Heart right ventricle (tissue), 16 donors: ENCODE data around the gene LDLRAD4. TPM values are rescaled to one million over a fixed set of nuclear protein-coding genes. Genes with fewer than 3 reads are reported as not detected.

Experiments
- ATAC-seq, 8 donors: fragments of 200-7000 bp; cut with Tn5 transposase; one replicate each; pipeline ENCODE4 v1.9.1; 2020; ENCODE audit warnings: mild to moderate bottlenecking in 8 of 8, moderate library complexity in 8 of 8, moderate number of reproducible peaks in 1 of 8
- DNase-seq, 2 donors: peaks; one replicate each; pipeline ENCODE4 v3.0.0-alpha.2; 2020
- H3K27ac ChIP-seq, 10 donors: fragments of 200-600 bp; sonication (generic) in 2 of 10; one replicate each; pipeline versions ENCODE4 v1.5.0 to v1.8.0; 2020 to 2022; ENCODE audit warnings: mild to moderate bottlenecking in 3 of 10
- H3K27me3 ChIP-seq, 7 donors: fragments of 200-600 bp; one replicate each; pipeline ENCODE4 v1.8.0; 2021 to 2022; ENCODE audit warnings: mild to moderate bottlenecking in 2 of 7
- H3K36me3 ChIP-seq, 9 donors: fragments of 200-600 bp; sonication (generic) in 1 of 9; one replicate each; pipeline versions ENCODE4 v1.5.0 to v1.8.0; 2020 to 2022; ENCODE audit warnings: mild to moderate bottlenecking in 2 of 9
- H3K4me1 ChIP-seq, 9 donors: fragments of 200-600 bp; sonication (generic) in 1 of 9; one replicate each; pipeline versions ENCODE4 v1.5.0 to v1.8.0; 2020 to 2022; ENCODE audit warnings: mild to moderate bottlenecking in 4 of 9
- H3K4me3 ChIP-seq, 10 donors: fragments of 200-600 bp; sonication (generic) in 2 of 10; one replicate each; pipeline versions ENCODE4 v1.5.0 to v1.8.0; 2020 to 2022; ENCODE audit warnings: mild to moderate bottlenecking in 7 of 10, moderate library complexity in 2 of 10
- H3K9me3 ChIP-seq, 11 donors: fragments of 200-600 bp in 10 of 11; sonication (generic) in 2 of 11; one replicate each; pipeline versions ENCODE4 v1.5.0 to v1.8.0; 2013 to 2022; ENCODE audit warnings: mild to moderate bottlenecking in 2 of 11, control low read depth in 1 of 11, moderate library complexity in 1 of 11
- CTCF ChIP-seq, 9 donors: fragments of 200-600 bp; sonication (generic) in 2 of 9; IDR thresholded peaks; one replicate each; pipeline versions ENCODE4 v1.5.0 to v1.8.0; 2021 to 2022; ENCODE audit warnings: antibody characterized with exemption in 9 of 9, mild to moderate bottlenecking in 5 of 9, moderate library complexity in 1 of 9
- WGBS, 2 donors: extraction: QIAGEN DNeasy Blood & Tissue Kit; methylation state at CpG; one replicate each; pipeline ENCODE4 v1.1.7; 2013; ENCODE audit warnings: inconsistent platforms in 1 of 2; 5-methylcytosine and 5-hydroxymethylcytosine counted together
- intact Hi-C, 10 donors: fragments of 100-400 bp; cut with DNase I; formaldehyde crosslinking; loops; one replicate each; pipeline versions ENCODE4 v1.11.1 to v1.14.2; 2022
- polyA plus RNA-seq, 2 donors: library from polyadenylated mRNA; stranded (reverse); fragments of 200-250 nt; gene quantifications; one replicate each; pipeline ENCODE4 v1.2.3, GENCODE V29; 2013
- total RNA-seq, 10 donors: library from RNA; stranded (reverse); fragmentation: NEBNext Ultra II Directional in 3 of 10; extraction: Animal tissue kit (Norgen Biotek cat#: 25700) in 3 of 10; gene quantifications; one replicate each; pipeline versions ENCODE4 v1.2.1 to v1.2.4, GENCODE V29; 2021 to 2023
- donor health status: Arrhythmogenic right ventricular cardiomyopathy.
- donor health status: ischemic (EF 13 %, LVEDD 7.1; RV severe dilation, severe dysfunction).
- donor health status: healthy with polysubstance abuse.
- donor health status: DM: no; HTN: yes; CAD: no.
- donor health status: DM: no; HTN: no; CAD: no.
- donor health status: ischemic (EF 25% LVEDD 6.9; RV normal size, moderate dysfunction).
- donor health status: ischemic (EF 25% LVEDD 5.7; RV mildly dilated, moderate dysfunction).
- donor health status: healthy.
- donor health status: DM: yes; HTN: yes; CAD: no.
- donor health status: Ischemic cardiomyopathy.
- donor health status: ischemic (EF 35%, LVEDD 5.7; RV mildly dilated, moderate dysfunction).
- donor health status: nonischemic (EF 11% LVEDD 7.7; RV severe dilation, severe dysfunction).
- donor health status: DM: yes; HTN: yes; CAD: no.
- donor health status: PGD.
- donor health status: ischemic (EF 29% LVEDD 5.4; RV normal size, mild dysfunction).
- donor health status: nonischemic (EF 23%, LVEDD 6.1; RV moderate dilation, normal function).

The LDLRAD4 gene
- total and polyA plus RNA-seq, 12 donors, result 5.4 to 74.6 (median 34.6) TPM

DNA sequence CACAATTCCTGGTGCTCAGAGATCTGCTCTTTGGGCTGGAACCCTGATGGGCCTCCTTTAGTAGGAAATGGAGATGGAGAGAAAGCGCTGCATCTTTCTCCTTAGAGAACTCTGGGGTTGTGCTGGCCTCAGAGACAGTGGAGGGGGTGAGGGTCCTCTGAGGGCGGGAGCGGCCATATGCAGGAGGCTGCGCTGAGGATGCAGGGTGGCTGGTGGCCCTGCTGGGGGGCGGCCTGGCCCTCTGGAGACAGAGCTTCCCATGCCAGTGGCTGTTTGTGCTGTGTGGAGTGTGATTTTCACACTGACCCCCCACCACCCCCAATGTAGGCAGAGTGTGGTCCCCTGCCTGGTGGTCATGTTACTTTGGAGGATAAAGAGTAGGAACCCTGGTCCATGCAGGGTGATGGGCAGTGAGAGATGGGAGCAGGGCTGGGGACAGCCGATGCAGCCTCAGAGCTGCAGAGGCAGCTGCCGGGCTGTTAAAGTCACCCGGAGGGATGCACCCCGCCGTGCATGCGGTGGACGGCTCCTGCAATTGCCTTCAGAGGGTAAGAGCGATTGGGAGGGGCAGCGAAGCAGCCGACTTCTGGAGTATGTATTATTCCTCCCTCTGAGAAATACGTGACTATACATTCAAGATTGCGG is 313.2 kb downstream of the LDLRAD4 start:
- H3K36me3 ChIP-seq, result peaks cover 0 to 4% (median 0%) of the 10 kb centered on the region in 9 donors
- no peak for TF ChIP-seq CTCF (IDR thresholded peaks at IDR 0.05)
- no peak overlapping the region for H3K4me3 ChIP-seq
- H3K27ac ChIP-seq, result no peak overlapping the region
- H3K27me3 ChIP-seq, result no peaks in the 10 kb centered on the region
- ATAC-seq (peak in 1 of 8 donors; percentile 38), DNase-seq (no peak)
- intact Hi-C loops, result loop anchor here (1.0 to 5.0 kb wide), 4 partner anchors 315 to 320 kb away; partner anchors contain the start of gene LDLRAD4 (in 5 of the 10)
- WGBS, 2 donors, result 92 to 93% methylated on average over 17 of the region's 17 CpGs
- peaks cover 0 to 19% (median 13%) of the 10 kb centered on the region in 9 donors for H3K4me1 ChIP-seq
- H3K9me3 ChIP-seq, result no peaks in the 10 kb centered on the region

- intact Hi-C loops, result loop anchor here in 6 of 10 donors (5.0 kb wide), 2 partner anchors 315 to 320 kb away; partner anchors contain the start of gene LDLRAD4 (in 5 of the 6)
- H3K9me3 ChIP-seq, result no peaks in the 10 kb centered on the region
- H3K36me3 ChIP-seq, result peaks cover 0 to 4% (median 0%) of the 10 kb centered on the region in 9 donors
- H3K27me3 ChIP-seq, result no peaks in the 10 kb centered on the region
- 84 to 85% methylated on average over 14 of the region's 14 CpGs for WGBS, 2 donors
- no peak for DNase-seq
- H3K27ac ChIP-seq, result no peak overlapping the region
- TF ChIP-seq CTCF (IDR thresholded peaks at IDR 0.05), result no peak
- peaks cover 0 to 19% (median 13%) of the 10 kb centered on the region in 9 donors for H3K4me1 ChIP-seq
- peak in 2 of 8 donors; percentile 16 to 38 for ATAC-seq
- no peak overlapping the region for H3K4me3 ChIP-seq
Observed at GRCh38 chr18:13532406-13533075, 314.0 kb downstream of the LDLRAD4 start.

DNA sequence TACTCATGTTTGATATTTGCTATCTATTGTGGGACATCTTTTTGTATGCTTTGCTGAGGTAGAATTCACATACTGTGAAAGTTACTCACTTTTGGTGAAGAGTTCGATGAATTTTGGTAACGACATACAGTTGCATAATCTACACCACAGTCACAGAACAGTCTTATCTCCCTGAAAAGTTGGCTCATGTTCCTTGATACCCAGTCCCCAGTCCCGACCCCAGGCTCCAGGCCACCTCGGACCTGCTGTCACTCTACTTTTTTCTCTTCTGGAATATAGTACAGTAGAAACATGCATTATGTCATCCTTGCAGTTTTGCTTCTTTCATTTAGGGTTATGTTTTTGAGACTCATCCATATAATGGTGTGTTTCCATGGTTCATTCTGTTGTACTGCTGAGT is 316.1 kb downstream of the LDLRAD4 start:
- ATAC-seq (no peak), DNase-seq (no peak)
- no peaks in the 10 kb centered on the region for H3K27me3 ChIP-seq
- no peaks in the 10 kb centered on the region for H3K9me3 ChIP-seq
- H3K4me1 ChIP-seq, result peaks cover under 1 to 33% (median 24%) of the 10 kb centered on the region in 9 donors
- no peak overlapping the region for H3K27ac ChIP-seq
- no peaks in the 10 kb centered on the region for H3K36me3 ChIP-seq
- intact Hi-C loops, result loop anchor here in 6 of 10 donors (5.0 kb wide), 2 partner anchors 317 to 322 kb away; partner anchors contain the start of gene LDLRAD4 (in 5 of the 6)
- TF ChIP-seq CTCF (IDR thresholded peaks at IDR 0.05), result no peak
- 43 to 62% methylated on average over 4 of the region's 4 CpGs for WGBS, 2 donors
- no peak overlapping the region for H3K4me3 ChIP-seq

DNA sequence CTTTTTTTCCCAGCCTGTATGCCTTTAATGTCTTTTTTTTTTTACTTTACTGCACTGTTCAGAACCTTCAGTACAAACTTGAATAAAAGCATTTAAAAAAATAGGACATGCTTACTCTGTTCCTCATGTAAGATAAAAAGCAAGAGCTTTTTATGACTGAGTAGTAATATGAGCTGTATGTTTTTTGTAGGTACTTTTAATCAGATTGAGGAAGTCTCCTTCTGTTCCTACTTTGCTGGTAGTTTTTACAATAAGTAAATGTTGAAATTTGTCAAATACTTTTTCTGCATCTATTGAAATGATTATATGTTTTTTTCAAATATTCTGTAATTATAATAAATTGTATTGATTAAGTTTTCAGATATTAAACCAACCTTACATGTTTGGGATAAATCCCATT is 318.0 kb downstream of the LDLRAD4 start:
- Histone ChIP-seq H3K27me3 (no peaks in the 10 kb centered on the region), H3K4me3 (no peak overlapping the region), H3K36me3 (no peaks in the 10 kb centered on the region), H3K9me3 (no peaks in the 10 kb centered on the region), H3K27ac (no peak overlapping the region), H3K4me1 (peaks cover 2 to 41% (median 20%) of the 10 kb centered on the region in 9 donors)
- TF ChIP-seq CTCF (IDR thresholded peaks at IDR 0.05), result no peak
- no peak for DNase-seq
- no peak for ATAC-seq
- intact Hi-C loops, result no loop called here
